HL-60/S4 (cell line): ENCODE results near the gene AKIRIN1.
"Not testable (repeated sequence)": the region's sequence is repeated elsewhere in the genome, so short reads cannot be mapped to it uniquely, and the experiment has no call there.

ENCODE experiments used
- in situ Hi-C: fragments of 300-500 bp; cut with MboI; formaldehyde crosslinking; loops from 2 replicates; pipeline ENCODE4 v1.14.3; 2022; ENCODE audit warnings: low sequenced_read_pairs

Gene AKIRIN1

DNA sequence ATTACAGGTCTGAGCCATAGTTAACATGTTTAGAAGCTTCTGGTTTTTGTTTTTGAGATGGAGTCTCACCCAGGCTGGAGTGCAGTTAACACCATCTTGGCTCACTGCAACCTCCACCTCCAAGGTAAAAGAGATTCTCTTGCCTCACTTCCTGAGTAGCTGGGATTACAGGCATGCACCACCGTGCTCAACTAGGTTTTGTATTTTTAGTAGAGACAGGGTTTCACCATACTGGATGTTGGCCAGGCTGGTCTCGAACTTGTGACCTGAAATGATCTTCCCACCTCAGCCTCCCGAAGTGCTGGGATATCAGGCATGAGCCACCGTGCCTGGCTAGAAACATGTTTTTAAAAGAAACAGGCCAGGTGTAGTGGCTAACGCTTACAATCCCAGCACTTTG, 45.6 kb downstream of the AKIRIN1 start:
- in situ Hi-C loops, result no loop called here

DNA sequence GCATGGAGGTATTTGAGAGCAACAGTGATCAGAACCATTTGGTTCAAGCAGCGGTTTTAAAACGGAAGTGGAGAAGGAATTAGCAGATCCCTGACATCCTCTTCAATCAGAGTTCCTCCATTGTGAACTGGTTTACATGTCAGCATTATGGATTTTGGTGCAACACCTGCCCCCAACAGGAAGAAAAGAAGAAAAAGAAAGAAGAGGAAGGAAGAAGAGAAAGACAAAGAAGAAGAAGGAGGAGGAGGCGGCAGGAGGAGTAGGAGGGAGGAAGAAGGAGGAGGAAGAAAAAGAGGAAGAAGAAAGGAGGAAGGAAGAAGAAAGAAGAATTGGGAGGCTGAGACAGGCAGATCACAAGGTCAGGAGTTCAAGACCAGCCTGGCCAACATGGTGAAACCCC, 52.4 kb downstream of the AKIRIN1 start:
- in situ Hi-C loops, result no loop called here

DNA sequence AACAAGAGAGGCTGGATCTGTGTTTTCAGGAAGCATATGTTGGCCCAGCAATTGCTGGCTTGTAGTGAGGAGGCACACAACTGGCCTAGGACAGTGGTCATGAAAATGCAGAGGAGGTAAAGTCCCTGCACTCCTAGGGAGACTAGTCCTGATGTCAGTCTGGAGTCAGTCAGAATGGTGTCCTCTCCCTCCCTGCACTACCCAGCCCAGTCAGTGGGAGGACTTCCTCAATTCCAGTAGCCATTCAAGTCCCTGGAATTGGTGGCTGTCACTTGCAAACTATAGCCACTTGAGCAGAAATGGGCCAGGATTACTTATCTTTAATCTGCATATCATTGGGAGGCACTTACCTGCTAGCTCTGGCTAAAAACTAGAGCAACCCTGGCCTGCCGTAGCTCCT, 53.7 kb downstream of the AKIRIN1 start:
- in situ Hi-C loops, result no loop called here

GRCh38 chr1:39045231-39045630, 54.2 kb downstream of the AKIRIN1 start:
- in situ Hi-C loops, result no loop called here

- in situ Hi-C loops, result no loop called here
Measured at GRCh38 chr1:39046613-39047210, 55.6 kb downstream of the AKIRIN1 start.

GRCh38 chr1:39047374-39048229, 56.5 kb downstream of the AKIRIN1 start:
- in situ Hi-C loops, result no loop called here

DNA sequence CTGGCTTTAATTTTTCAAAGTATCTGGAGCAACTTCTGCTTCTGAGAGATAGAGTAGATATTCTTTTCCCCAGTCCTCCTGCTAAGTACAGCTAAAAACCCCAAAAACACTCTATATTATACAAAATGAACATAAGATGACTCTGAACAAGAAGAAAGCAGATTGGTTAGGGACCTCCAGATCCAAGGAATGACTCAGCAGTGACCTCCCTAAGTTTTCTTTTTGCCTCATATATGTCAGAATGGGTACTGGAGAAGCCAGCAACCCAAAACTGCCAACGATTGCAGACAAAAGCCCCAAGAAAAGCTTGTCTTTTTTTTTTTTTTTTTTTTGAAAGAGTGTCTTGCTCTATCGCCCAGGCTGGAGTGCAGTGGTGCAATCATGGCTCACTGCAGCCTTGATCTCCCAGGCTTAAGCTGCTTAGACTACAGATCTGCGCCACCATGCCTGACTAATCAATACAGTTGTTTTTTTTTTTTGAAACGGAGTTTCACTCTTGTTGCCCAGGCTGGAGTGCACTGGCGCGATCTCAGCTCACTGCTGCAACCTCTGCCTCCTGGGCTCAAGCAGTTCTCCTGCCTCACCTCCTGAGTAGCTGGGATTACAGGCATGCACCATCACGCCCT, 57.8 kb downstream of the AKIRIN1 start:
- in situ Hi-C loops, result no loop called here

- in situ Hi-C loops, result no loop called here
Measured at GRCh38 chr1:39050001-39050400, 58.9 kb downstream of the AKIRIN1 start.

- in situ Hi-C loops, result not testable (repeated sequence)
Measured at GRCh38 chr1:39051193-39051850, 60.2 kb downstream of the AKIRIN1 start.

- in situ Hi-C loops, result no loop called here
Measured at GRCh38 chr1:39051956-39052355, 60.9 kb downstream of the AKIRIN1 start.

- in situ Hi-C loops, result not testable (repeated sequence)
Measured at GRCh38 chr1:39055213-39055710, 64.2 kb downstream of the AKIRIN1 start.
